GM18511 (cell line): ENCODE measurements around the gene SLCO3A1.

ENCODE experiments used
- ATAC-seq: cut with Tn5 transposase; IDR thresholded peaks from one replicate; pipeline ENCODE4 v1.9.1; 2021; ENCODE audit warnings: mild to moderate bottlenecking, moderate library complexity; ENCODE audit not compliant: unreplicated experiment

Gene SLCO3A1

DNA sequence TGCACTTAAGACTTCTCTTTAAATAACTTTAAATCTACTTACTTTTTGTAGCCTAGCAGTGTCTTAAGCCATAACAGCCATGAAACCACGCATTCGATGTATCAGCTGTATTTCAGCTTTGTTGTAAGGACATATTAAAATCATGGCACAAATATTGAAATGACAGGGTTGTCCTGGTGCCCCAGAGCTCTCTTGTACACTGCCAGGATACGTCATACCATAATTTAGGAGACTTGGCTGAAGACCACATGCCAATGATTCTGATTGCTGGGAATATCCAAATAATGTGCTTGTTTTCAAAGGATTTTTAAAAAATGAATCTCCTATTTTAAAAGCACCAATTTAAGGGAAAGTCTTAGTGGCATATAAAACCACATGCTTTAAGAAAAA lies 265.4 kb downstream of the SLCO3A1 start:
- no peak for ATAC-seq

DNA sequence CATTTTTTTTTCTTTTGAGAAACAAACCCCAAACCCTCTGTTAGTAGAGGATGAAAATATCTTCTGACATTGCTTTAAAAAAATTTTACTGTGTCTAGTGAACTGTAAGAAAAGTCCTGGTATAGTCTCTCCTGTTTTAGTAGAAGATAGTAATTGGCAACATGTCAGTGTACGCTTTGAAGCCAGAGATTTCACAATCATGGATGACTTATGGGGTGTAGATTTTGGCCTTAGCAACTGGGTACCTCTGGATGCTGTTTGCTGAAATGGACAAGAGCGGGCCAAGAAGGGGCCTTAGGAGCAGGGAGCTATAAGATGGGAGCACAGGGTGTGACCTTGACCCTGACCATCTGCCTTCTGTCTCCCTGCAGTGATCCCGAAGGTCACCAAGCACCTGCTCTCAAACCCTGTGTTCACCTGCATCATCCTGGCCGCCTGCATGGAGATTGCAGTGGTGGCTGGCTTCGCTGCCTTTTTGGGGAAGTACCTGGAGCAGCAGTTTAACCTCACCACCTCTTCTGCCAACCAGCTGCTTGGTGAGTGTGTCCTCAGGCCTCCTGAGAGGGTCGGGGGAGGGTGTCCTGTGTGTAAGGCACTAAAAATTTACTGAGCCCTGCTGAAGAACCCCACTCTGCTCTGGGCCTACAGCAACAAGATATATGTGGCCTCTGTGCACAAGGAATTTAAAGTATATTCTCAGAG lies 266.7 kb downstream of the SLCO3A1 start:
- ATAC-seq = no peak

DNA sequence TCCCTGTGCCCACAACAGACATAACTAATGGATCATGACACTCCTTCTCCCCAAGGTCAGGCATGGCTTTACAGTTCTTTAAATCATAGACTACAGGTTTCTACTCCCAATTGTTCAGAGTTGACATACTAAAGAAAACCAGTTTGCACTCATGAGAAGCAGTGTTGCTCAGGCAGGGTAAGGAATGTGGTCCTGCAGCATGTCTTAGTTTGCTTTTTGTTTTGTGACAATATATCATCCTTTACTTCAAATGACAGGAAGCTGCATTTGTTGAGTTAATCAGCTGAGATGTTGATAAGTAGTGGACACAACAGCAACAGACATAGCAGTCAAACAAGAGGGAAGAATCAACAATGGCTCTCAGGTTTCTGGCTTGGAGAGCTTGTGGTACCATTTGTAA lies 267.5 kb downstream of the SLCO3A1 start:
- no peak for ATAC-seq

DNA sequence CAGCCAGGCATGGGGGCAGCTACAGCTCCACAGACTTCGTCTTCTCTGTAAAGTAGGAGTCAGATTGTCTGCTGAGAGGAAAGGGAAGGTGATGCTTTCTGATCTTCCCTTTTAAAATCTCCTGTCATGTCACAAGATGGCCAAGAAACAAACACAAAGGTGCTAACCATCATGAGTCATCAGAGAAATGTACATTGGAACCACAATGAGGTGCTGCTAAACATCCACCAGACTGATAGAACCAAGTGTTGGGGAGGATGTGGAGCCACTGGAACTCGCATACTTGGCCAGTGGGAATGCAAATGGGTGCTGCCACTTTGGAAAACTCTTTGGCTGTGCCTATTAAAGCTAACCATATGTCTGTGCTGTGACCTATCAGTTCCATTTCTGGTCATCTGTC lies 268.8 kb downstream of the SLCO3A1 start:
- ATAC-seq = no peak

DNA sequence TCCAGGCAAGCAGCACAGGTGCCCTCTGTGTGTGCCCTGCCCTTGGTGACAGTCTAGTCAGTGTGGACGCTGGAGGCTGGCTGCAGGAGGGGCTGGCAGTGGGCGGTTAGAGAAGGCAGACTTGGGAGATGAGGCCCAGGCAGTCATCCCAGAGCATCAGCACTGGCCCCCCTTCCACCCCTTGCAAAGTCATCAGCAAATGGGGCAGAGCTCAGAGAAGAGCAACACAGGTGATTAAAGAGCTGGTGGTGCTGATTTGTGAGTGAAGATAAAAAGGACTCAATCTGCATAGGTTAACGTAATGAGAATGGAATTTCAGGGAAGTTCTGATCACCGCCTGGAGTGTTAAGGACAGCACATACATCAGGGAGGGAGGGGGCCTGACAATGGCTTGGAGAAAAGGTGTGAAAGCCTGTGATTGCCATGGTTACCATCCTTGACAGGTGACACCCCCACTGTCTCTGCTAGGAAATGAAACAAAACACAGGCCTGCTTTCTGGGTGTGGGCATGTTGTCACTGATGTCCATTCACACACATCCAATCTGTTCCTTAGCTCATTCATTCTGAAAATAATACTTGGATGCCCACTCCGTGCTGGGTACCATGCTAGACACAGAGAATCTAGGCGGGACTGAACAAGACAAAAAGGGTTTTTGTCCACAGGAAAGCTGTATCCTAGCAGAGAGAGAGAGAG lies 270.6 kb downstream of the SLCO3A1 start:
- no peak for ATAC-seq

DNA sequence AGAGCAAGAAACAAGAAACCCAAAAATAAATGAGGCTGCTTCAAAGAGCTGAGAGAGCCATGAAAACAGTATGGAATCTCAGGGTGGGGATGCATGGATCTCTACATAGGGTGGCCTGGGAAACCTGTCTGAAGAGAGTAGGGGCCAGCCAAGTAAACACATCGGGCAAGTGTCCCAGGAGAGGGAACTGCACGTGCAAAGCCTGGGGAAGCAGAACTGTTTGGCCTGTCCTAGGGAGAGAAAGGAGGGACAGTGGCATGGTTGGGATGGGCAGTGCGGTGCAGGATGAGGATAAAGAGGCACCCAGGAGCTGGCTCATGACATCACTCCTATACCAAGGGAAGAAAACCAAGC lies 271.1 kb downstream of the SLCO3A1 start:
- ATAC-seq = no peak

DNA sequence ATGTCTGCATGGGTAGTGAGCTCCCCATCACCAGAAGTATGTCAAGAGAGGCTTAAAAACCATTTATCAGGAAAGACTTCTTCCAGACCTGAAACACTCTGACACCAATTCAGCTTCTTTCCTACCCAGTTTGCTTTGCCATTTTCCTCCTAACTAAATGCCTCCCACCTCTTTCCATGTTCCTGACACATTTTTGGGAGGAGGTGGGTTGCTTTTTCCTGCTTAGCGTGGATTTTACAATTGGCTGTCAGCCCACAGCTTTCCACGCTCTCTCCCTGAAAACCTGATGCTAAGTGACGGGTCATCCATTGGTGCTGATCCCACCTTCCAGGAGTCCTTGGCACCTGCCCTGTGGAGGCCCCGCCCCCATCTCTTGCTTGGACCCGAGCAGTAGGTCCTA lies 275.3 kb downstream of the SLCO3A1 start:
- no peak for ATAC-seq

DNA sequence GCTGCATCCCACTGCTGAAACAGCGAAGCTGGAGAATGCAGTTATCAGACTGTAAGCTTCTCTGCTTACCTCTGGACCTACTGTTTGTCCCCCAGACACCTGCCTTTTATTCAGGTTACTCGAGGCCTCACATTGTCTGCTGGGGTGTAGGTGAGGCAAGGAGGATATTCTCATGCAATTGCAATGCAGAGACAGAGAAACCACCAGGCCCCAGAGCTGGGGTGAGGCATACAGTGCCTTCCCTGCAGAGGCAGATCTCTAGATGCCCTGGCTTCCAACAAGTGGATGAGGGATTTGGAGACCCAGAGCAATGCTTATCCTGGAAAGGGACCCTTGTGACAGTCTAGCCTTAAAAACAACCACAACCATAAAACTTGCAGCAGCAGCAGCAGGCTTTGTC lies 276.7 kb downstream of the SLCO3A1 start:
- no peak for ATAC-seq

DNA sequence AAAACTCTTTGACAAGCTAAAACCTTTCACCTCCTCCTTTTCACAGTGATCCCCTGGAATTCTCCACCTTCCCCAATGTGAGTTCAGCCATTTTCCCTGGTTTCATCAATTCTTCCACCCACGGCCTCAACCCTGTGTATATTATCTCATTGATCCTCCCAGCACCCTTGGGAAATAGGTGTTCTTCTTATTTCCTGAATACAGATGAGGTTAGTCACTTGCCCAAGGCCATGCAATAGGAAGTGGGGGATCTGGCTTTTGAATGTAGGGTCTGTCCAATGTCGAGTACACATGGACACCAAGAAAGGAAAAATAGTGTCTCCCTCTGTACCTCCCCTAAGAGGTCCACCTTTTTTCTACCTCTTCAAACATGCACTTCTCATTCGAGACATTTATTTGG lies 277.4 kb downstream of the SLCO3A1 start:
- no peak for ATAC-seq

DNA sequence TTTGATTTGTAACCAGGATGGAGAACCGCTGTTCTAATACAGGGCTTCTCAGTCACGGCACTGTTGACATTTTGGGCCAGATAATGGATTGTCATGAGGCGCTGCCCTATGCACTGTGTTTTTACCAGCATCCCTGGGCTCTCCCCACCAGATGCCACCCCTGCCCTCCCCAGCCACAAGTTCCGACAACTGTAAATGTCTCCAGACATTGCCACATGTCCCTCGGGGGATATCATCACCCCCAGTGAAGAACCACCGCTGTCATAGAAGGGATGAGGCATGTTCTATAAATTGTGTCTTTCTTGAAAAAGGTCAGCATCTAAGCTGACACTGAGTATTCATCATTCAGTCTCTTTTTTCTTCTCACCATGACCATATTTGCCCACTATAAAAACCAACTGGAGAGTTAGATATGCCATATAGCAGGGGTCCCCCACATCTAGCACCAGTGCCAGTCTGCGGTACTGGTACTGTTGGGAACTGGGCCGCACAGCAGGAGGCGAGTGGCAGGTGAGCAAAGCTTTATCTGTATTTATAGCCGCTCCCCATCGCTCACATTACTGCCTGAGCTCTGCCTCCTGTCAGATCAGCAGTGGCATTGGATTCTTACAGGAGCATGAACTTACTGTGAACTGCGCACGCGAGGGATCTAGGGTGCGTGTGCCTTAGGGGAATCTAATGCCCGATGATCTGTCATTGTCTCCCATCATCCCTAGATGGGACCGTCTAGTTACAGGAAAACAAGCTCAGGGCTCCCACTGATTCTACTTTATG lies 279.7 kb downstream of the SLCO3A1 start:
- no peak for ATAC-seq

DNA sequence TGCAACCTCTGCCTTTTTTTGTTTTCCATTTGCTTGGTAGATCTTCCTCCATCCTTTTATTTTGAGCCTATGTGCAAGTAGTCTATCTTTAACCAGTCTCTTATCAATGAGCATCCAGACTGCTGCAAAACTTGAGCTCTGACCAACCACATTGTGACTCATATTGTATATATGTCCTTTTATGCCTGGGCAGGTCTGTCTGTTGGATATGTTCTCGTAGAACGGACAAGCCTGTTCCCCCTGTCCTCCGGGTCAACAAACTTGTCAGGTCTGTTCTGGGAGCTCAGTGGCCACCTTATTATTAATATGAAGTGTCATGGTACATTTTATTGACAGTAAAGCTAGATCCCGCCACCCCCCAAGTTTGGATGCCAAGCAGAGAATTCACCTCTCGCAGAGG lies 287.3 kb downstream of the SLCO3A1 start:
- no peak for ATAC-seq

DNA sequence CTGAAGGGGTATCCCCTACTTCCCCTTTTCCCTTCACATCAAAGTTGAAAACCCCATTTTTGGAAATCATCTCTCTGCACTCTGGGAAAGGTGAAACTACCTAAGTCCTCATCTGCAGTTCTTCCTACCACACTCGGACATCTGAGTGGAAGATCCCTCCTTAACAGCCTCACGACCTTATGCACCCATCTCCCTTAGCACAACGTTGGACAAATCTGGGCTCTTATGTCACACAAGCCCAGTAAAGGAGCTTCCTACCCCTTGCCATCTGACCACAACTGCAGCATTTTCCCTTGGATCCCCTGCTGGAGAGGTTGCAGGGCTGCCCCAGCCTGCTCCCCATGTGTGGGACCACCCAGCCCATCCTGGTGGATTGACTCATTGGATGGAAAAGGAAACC lies 288.1 kb downstream of the SLCO3A1 start:
- ATAC-seq = no peak

DNA sequence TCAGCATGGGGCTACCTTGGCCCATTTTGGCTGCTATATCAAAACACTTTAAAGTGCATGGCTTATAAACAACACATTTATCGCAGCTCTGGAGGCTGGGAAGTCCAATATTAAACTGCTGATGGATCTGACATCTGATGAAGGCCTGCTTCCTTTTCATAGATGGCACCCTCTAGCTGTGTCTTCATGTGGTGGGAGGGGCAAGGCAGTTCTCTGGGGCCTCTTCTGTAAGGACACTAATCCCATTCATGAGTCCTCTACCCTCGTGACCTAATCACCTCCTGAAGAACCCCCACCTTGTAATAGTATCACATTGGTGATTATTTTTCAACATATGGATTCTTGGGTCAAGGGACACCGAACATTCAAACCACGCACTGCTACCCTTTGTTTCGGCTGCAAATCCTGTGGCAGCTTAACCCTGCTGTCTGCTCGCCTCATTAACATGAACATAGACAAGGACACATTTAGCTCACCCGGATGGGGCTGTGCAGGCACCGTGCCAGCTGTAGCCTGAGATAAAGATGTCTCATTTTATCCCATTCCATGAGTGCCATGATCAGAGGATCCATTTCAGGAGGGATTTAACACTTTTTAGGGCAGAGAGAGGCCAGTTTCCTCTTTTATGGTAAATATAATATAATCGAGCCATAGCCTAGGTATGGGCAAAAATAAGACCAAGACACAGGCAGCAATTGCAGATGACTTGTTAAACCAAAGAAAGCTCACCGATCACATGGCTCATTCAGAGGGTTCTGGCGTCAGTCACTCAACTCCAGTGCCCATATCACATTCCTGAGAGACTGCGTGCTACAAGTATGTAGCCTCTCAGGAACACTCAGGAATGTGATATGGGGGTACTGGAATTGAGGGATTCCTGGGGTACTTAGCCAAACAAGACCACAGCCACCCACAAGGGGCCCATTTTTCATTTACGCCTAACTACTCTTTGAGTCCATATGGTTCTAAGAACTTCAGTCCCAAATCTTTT lies 289.0 kb downstream of the SLCO3A1 start:
- no peak for ATAC-seq

DNA sequence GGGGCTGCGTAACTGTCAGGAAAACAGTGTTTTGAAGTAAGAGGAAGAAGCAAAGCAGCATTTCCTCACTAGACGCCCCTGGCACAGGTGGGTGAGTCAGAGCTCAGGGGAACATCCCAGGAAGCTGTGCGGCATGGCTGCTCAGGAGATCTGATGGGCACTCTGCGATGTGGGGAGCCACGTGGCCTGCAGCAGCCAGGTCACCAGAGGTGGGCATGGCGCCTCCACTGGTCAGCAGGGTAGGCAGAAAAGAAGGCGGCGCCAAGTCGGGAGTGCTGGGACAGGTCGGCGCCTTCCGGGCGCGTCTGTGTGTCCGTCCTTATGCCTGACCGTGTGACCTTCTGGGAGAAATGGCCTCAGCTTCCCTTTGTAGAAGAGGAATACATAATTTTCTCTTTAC lies 290.3 kb downstream of the SLCO3A1 start:
- ATAC-seq = no peak

DNA sequence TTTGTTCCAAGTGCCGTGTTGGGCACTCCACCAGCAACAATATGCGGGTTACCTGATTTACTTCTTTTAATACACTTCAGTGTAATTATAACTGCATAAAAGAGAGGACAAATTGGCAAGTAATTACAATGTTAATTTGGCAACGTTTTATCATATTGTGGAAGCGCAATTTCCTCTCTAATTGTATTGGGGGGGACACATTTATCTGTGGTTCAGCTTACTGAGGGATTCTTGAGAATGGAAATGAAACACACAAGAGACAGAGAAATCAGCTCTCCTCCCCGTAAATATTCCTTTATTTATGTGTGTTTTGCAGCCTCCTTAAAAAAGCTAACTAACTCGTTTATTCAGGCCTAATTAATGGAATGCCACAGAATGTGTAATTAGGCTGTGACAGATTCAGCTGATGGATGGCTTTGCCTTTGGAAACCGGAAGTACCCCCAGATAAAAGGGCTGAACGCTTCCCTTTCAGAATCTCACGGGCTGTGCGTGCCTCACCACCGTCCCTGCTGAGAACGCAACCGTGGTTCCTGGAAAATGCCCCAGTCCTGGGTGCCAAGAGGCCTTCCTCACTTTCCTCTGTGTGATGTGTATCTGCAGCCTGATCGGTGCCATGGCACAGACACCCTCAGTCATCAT lies 293.1 kb downstream of the SLCO3A1 start:
- ATAC-seq = no peak

DNA sequence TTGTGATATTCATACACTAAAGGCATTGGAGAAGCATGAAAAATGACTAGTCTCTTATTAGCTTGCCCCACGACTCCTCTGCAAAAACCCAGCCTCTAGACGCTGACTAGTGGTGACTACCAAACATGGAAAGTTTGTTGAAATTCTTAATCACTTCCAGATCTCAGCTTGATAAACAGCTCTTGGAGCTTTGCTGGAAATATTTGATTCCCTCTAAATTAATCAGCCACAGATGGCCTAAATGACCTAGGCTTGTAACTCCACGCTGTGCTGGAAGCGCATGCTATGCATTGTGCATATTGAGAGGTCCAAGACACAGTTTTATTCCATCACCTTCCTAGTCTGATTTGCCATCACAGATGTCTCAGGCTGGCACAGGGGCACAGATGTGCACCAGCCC lies 295.5 kb downstream of the SLCO3A1 start:
- no peak for ATAC-seq

DNA sequence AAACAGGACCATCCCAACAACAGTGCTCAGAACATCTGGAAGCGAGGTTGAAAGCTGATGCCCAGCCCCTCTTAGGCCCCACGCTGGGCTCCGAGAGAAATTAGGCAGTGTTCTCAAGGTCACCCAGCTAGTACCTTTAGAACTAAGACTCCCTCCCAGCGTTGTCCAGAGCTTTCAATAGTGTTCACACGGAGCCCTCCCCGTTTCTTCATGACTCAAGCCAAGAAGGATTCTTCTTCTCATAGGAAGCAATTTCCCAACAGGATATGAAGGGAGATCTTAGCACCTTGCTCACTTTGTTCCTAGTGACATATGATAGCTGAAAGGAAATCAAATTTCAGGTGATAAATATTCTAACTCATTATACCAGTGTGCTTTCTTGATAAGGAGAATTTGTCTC lies 296.0 kb downstream of the SLCO3A1 start:
- no peak for ATAC-seq

DNA sequence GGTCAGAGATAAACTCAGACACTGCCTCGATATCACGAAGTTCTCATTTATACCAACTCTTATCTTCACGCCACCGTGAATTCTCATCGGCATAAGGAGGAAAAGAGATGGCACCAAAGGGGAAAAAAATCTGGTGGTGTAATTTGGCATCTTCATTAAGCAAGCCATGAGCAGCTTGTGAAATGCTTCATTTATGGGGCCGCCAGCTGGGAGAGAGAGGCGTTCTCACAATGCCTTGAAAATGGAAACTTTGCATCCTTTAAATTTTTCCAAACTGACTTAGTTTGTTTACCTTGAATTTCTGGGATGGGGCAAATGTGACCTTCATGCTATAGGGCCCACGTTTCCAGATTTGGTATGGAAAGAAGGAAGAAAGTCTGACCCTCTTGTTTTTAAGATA lies 297.7 kb downstream of the SLCO3A1 start:
- no peak for ATAC-seq

DNA sequence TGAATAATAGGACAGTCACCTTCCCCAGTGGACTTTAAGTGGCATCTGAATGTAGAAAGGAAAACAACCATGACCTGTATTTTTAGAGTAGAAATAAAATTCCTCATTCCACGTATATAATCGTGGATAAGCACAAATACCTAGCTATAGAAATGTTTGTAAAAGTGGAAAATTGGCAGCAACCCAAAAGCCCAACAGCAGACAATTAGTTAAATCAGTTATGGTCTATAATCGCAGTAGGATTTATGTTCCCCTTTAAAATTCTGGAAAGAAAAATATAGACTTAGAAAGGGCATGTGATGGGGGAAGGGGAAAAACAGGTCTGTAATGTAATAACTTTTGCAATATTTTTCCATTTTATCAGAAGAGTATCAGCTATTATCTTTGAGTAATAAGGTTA lies 298.2 kb downstream of the SLCO3A1 start:
- no peak for ATAC-seq

DNA sequence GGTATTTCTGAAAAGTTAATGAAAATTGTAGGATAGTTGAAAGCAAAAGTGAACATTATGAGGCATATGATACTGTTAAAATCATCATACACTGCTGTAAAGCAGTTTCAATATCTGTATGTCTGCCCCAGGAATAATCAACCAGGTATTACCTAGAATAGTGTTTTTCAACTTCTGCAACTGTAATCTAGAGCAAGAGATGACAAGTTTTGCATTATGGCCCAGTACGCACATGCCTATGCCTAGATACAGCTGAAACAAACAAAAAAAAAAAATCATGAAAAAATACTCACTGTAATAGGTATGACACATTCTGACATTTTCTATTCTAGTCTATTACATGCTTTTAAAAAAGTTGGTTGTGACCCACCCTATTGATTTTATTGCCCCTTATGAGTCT lies 299.5 kb downstream of the SLCO3A1 start:
- no peak for ATAC-seq

DNA sequence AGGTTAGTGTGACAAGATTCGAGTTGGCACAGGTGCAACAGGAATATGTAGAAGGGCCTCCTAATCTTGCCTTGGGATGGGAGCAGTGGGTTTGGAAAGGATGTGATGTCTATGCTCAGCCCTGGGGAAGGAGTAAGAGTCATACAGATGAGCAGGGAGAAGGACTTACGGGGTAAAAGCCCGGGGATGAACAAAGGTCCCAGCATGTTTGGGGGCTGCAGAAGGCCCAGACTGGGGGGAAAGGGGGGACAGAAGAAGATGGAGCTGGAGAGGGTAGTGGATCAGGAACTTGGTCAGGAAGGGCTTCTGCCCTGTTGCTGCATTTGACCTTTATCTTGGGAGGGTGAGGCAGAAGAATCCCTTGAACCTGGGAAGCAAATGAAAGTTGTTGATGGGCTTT lies 300.1 kb downstream of the SLCO3A1 start:
- no peak for ATAC-seq
